Measurements from ENCODE around the gene SLC38A1. TPM values are rescaled to one million over a fixed set of nuclear protein-coding genes. Genes with fewer than 3 reads are reported as not detected.

Gene SLC38A1
- total and polyA plus RNA-seq, 10 donors = 26.9 to 142 (median 92.6) TPM

GRCh38 chr12:46265102-46265501 lies 3.7 kb downstream of the SLC38A1 start:
- DNase-seq = no peak
- Histone ChIP-seq H3K27ac (peak overlapping the region in 1 of 8 donors; percentile 98), H3K27me3 (replicated peaks in 1 of 7) (peaks cover 0 to 36% (median 4%) of the 10 kb centered on the region in 7 donors), H3K4me3 (peak overlapping the region in 3 of 8 donors; percentile 74 to 83 (median 79)), H3K4me1 (peaks cover 24 to 100% (median 80%) of the 10 kb centered on the region in 6 donors), H3K36me3 (no peaks in the 10 kb centered on the region), H3K9me3 (no peaks in the 10 kb centered on the region)
- intact Hi-C loops (cut with DNase I; ENCODE audit: low total_unique reads) = no loop called here
- TF ChIP-seq POLR2AphosphoS5 (IDR thresholded peaks at IDR 0.05) (no peak), POLR2A (IDR thresholded peaks at IDR 0.05) (no peak)
- TF ChIP-seq, protein P1, sequence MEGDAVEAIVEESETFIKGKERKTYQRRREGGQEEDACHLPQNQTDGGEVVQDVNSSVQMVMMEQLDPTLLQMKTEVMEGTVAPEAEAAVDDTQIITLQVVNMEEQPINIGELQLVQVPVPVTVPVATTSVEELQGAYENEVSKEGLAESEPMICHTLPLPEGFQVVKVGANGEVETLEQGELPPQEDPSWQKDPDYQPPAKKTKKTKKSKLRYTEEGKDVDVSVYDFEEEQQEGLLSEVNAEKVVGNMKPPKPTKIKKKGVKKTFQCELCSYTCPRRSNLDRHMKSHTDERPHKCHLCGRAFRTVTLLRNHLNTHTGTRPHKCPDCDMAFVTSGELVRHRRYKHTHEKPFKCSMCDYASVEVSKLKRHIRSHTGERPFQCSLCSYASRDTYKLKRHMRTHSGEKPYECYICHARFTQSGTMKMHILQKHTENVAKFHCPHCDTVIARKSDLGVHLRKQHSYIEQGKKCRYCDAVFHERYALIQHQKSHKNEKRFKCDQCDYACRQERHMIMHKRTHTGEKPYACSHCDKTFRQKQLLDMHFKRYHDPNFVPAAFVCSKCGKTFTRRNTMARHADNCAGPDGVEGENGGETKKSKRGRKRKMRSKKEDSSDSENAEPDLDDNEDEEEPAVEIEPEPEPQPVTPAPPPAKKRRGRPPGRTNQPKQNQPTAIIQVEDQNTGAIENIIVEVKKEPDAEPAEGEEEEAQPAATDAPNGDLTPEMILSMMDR (IDR thresholded peaks at IDR 0.05 in 8 of 11, conservative IDR thresholded peaks at IDR 0.05 in 3 of 11) = no peak

- Histone ChIP-seq H3K4me3 (no peak overlapping the region), H3K27me3 (replicated peaks in 1 of 7) (peaks cover 0 to 28% (median 4%) of the 10 kb centered on the region in 7 donors), H3K36me3 (no peaks in the 10 kb centered on the region), H3K4me1 (peaks cover 24 to 100% (median 82%) of the 10 kb centered on the region in 6 donors), H3K9me3 (no peaks in the 10 kb centered on the region), H3K27ac (no peak overlapping the region)
- 0 to 69% (median 27%) methylated on average over 1 of the region's 1 CpG for WGBS, 5 donors
- intact Hi-C loops (cut with DNase I; ENCODE audit: low total_unique reads) = no loop called here
- no peak for TF ChIP-seq POLR2A (IDR thresholded peaks at IDR 0.05)
- no peak for DNase-seq
These were observed 4.8 kb downstream of the SLC38A1 start for GRCh38 chr12:46264057-46264456.

DNA sequence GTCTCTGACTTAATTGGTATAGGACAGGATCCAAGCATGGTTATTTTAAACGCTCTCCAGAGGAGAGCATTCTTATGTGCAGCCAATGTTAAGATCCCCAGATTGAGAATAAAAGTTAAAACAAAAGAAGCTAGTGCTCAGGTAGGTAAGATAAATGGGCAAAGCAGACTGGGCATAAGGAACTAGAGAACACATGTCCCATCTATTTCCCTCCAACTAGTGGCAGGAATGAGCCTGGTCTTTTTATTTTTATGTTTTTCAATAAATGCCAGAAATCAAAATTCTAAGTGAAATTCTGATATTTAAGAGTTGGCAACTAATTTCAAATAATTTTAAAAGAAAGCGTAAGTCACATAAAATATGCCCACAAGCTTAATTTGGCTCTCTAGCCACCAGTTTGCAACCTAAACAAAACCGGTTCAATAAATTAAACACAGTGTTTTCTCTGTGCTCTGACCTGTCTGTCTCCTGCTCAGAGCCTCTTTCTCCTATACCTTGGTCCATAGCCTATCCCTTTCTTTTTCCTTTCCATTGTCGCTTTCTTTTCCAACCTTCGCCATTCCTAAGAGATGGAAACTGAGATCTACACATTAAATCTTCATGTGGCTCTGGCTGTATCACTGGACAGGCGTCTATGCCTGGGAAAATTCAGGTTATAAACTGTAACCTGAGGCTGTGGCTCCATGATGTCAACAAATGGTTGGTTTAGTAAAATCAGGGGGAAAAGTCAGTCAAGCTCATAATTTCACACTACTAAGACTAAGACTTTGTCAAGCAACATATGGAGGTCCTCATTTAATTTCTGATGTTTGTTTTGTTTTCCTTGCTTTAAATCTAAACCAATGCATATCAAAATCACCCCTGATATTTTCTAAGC lies 5.5 kb downstream of the SLC38A1 start:
- no peak overlapping the region for H3K4me3 ChIP-seq
- H3K9me3 ChIP-seq = no peaks in the 10 kb centered on the region
- H3K4me1 ChIP-seq = peaks cover 24 to 100% (median 82%) of the 10 kb centered on the region in 6 donors
- H3K36me3 ChIP-seq = no peaks in the 10 kb centered on the region
- 83 to 92% (median 89%) methylated on average over 6 of the region's 6 CpGs for WGBS, 5 donors
- intact Hi-C loops (cut with DNase I; ENCODE audit: low total_unique reads) = no loop called here
- no peak overlapping the region for H3K27ac ChIP-seq
- TF ChIP-seq POLR2A (IDR thresholded peaks at IDR 0.05) (no peak), POLR2AphosphoS5 (IDR thresholded peaks at IDR 0.05) (no peak)
- TF ChIP-seq, protein P1 (IDR thresholded peaks at IDR 0.05 in 8 of 11, conservative IDR thresholded peaks at IDR 0.05 in 3 of 11) = no peak
- H3K27me3 ChIP-seq (replicated peaks in 1 of 7) = peaks cover 0 to 21% (median 1%) of the 10 kb centered on the region in 7 donors
- no peak for DNase-seq

- H3K27ac ChIP-seq = no peak overlapping the region
- intact Hi-C loops (cut with DNase I; ENCODE audit: low total_unique reads) = no loop called here
- H3K4me1 ChIP-seq = peaks cover 21 to 100% (median 84%) of the 10 kb centered on the region in 6 donors
- H3K36me3 ChIP-seq = peaks cover 0 to 12% (median 0%) of the 10 kb centered on the region in 6 donors
- WGBS, 5 donors = 85 to 93% (median 90%) methylated on average over 2 of the region's 2 CpGs
- H3K9me3 ChIP-seq = no peaks in the 10 kb centered on the region
- DNase-seq = no peak
- no peak overlapping the region for H3K4me3 ChIP-seq
- peaks cover 0 to 4% (median 0%) of the 10 kb centered on the region in 7 donors for H3K27me3 ChIP-seq (replicated peaks in 1 of 7)
- TF ChIP-seq POLR2AphosphoS5 (IDR thresholded peaks at IDR 0.05) (no peak), POLR2A (IDR thresholded peaks at IDR 0.05) (no peak)
- TF ChIP-seq, protein P1 (IDR thresholded peaks at IDR 0.05 in 8 of 11, conservative IDR thresholded peaks at IDR 0.05 in 3 of 11) = no peak
These were observed 7.2 kb downstream of the SLC38A1 start for GRCh38 chr12:46261646-46262045.
